HEK293 (cell line): Measurements from ENCODE around the gene KBTBD2.
"Not testable (repeated sequence)": the region's sequence is repeated elsewhere in the genome, so short reads cannot be mapped to it uniquely, and the experiment has no call there.

Source experiments
- CTCF ChIA-PET: fragments of 350-600 bp; formaldehyde crosslinking; extraction: SDS; loops from one replicate; lab custom pipeline; 2021; ENCODE audit warnings: antibody characterized with exemption; lab: Yijun Ruan, JAX
- POLR2A ChIA-PET: fragments of 300-600 bp; formaldehyde crosslinking; extraction: SDS; loops from one replicate; lab custom pipeline; 2020; ENCODE audit warnings: antibody characterized with exemption, inconsistent platforms; lab: Yijun Ruan, JAX
- H3K27ac ChIP-seq: fragments of 200-500 bp; sonication (Bioruptor generic); 2 replicates; pipeline ENCODE4 v1.5.1; 2014; ENCODE audit warnings: low read depth, low read length, control low read depth, inconsistent platforms; ENCODE audit errors: extremely low read depth
- H3K36me3 ChIP-seq, 2 experiments: fragments of 200-500 bp in 1 of 2; sonication (Bioruptor generic) in 1 of 2; 1 replicate in 1 of 2; 2 replicates in 1 of 2; pipeline ENCODE4 v1.5.1; 2014 to 2017; ENCODE audit warnings: inconsistent platforms in 2 of 2, low read length in 2 of 2; ENCODE audit not compliant: control insufficient read depth in 2 of 2, insufficient read depth in 1 of 2
- H3K4me1 ChIP-seq: fragments of 200-500 bp; sonication (Bioruptor generic); 2 replicates; pipeline ENCODE4 v1.5.1; 2014; ENCODE audit warnings: mild to moderate bottlenecking, low read length, inconsistent platforms; ENCODE audit not compliant: control insufficient read depth, insufficient read depth
- H3K4me3 ChIP-seq: 2 replicates; pipeline ENCODE4 v1.5.1; 2011; ENCODE audit warnings: low read depth, mild to moderate bottlenecking, control low read depth, low read length, moderate library complexity
- H3K9me3 ChIP-seq: fragments of 200-500 bp; sonication (Bioruptor generic); 2 replicates; pipeline ENCODE4 v1.5.1; 2014; ENCODE audit warnings: low read depth, low read length, inconsistent platforms; ENCODE audit not compliant: control insufficient read depth, insufficient read depth
- IKZF3 ChIP-seq: fragments of 450-650 bp; IDR thresholded peaks from 2 replicates; pipeline ENCODE4 v1.5.0; 2018; ENCODE audit warnings: missing biosample characterization, mild to moderate bottlenecking, missing genetic modification characterization, moderate library complexity
- TCF7L2 ChIP-seq: IDR thresholded peaks from 2 replicates; pipeline ENCODE4 v1.6.1; 2011; ENCODE audit warnings: low read depth, mild to moderate bottlenecking, inconsistent platforms, low read length, moderate library complexity, borderline replicate concordance
- ZNF121 ChIP-seq: fragments of 450-650 bp; formaldehyde crosslinking; IDR thresholded peaks from 2 replicates; pipeline ENCODE4 v1.5.1; 2016; ENCODE audit warnings: missing biosample characterization, missing genetic modification characterization
- ZNF157 ChIP-seq: fragments of 450-650 bp; formaldehyde crosslinking; IDR thresholded peaks from 2 replicates; pipeline ENCODE4 v1.5.1; 2016; ENCODE audit warnings: missing biosample characterization, missing genetic modification characterization
- ZNF16 ChIP-seq: fragments of 450-650 bp; formaldehyde crosslinking; IDR thresholded peaks from 2 replicates; pipeline ENCODE4 v1.5.1; 2016; ENCODE audit warnings: low read depth, missing biosample characterization, missing genetic modification characterization
- ZNF433 ChIP-seq: fragments of 450-650 bp; formaldehyde crosslinking; IDR thresholded peaks from 2 replicates; pipeline ENCODE4 v1.5.1; 2016; ENCODE audit warnings: missing biosample characterization, missing genetic modification characterization, low read depth
- ZNF530 ChIP-seq: fragments of 450-650 bp; formaldehyde crosslinking; IDR thresholded peaks from 2 replicates; pipeline ENCODE4 v1.5.1; 2016; ENCODE audit warnings: low read depth, missing biosample characterization, missing genetic modification characterization
- ZNF585B ChIP-seq: fragments of 450-650 bp; formaldehyde crosslinking; IDR thresholded peaks from 2 replicates; pipeline ENCODE4 v1.5.1; 2016; ENCODE audit warnings: missing biosample characterization, missing genetic modification characterization
- TF ChIP-seq, protein P1 (sequence below): fragments of 450-650 bp; IDR thresholded peaks from 2 replicates; pipeline ENCODE4 v1.5.1; 2018; ENCODE audit warnings: missing biosample characterization, mild to moderate bottlenecking, missing genetic modification characterization
- TF ChIP-seq, protein P2 (sequence below): fragments of 450-650 bp; formaldehyde crosslinking; conservative IDR thresholded peaks from 2 replicates; pipeline ENCODE4 v1.5.1; 2016; ENCODE audit warnings: low read depth, missing biosample characterization, missing genetic modification characterization
- TF ChIP-seq, protein P3 (sequence below): fragments of 450-650 bp; formaldehyde crosslinking; IDR thresholded peaks from 2 replicates; pipeline ENCODE4 v1.5.1; 2016; ENCODE audit warnings: missing biosample characterization, missing genetic modification characterization
- TF ChIP-seq, protein P4 (sequence below): fragments of 450-650 bp; formaldehyde crosslinking; IDR thresholded peaks from 2 replicates; pipeline ENCODE4 v1.5.1; 2016; ENCODE audit warnings: missing biosample characterization, missing genetic modification characterization

The KBTBD2 gene

DNA sequence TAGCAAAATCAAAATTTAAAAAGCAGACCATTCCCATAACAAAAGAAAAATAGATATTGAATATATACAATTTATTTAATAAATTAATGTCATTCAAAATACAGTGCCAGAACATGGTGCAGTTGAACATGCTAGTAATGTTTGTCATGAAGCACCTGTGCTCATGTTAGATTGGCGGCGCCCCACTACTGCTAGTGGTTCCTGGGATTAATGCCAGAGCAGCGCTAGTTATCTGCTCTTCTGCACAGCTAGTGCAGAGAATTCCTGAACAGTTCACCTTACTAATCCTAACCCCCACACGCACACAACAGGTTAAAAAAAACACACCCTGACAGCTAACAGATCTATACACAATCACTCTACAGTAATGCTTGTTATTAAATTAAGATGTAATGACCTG, 23.4 kb downstream of the KBTBD2 start (continued):
- TF ChIP-seq, protein P1, sequence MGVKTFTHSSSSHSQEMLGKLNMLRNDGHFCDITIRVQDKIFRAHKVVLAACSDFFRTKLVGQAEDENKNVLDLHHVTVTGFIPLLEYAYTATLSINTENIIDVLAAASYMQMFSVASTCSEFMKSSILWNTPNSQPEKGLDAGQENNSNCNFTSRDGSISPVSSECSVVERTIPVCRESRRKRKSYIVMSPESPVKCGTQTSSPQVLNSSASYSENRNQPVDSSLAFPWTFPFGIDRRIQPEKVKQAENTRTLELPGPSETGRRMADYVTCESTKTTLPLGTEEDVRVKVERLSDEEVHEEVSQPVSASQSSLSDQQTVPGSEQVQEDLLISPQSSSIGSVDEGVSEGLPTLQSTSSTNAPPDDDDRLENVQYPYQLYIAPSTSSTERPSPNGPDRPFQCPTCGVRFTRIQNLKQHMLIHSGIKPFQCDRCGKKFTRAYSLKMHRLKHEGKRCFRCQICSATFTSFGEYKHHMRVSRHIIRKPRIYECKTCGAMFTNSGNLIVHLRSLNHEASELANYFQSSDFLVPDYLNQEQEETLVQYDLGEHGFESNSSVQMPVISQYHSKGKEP (tag by site-specific recombination), result no peak
- no peak for TF ChIP-seq TCF7L2
- no peak for TF ChIP-seq ZNF157 (tag by site-specific recombination)
- no peak for TF ChIP-seq ZNF121 (tag by site-specific recombination)

DNA sequence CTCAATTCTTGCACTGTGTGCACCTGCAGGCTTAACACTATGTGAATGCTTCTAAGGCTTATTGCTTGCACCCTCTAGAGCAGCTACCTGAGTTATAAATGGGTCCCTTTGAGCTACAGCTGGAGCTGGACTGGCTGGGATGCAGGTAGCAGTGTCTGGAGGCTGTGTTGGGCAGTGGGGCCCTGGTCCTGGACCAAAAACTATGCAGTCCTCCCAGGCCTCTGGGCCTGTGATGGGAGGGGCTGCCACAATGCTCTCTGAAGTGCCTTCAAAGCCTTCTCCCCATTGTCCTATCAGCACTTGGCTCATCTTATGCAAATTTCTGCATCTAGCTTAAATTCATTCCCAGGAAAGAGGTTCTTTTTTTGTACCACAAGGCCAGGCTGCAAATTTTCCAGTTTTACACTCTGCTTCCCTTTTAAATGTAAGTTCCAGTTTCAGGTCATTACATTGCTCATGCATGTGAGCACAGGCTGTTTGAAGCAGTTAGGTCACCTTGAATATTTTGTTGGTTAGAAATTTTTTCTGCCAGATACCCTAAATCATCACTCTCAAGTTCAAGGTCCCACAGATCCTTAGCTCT, 26.0 kb downstream of the KBTBD2 start:
- TF ChIP-seq ZNF121 (tag by site-specific recombination) (no peak), ZNF585B (tag by site-specific recombination) (peak; percentile 61)
- ChIA-PET POLR2A (interaction anchor here (0.8 kb wide), 1 partner anchor 78 kb away, joined by 3 read pairs; no protein-coding TSS in a partner anchor), CTCF (interaction anchor here (1.5 kb wide), 1 partner anchor 19 kb away, joined by 15 read pairs; no protein-coding TSS in a partner anchor)
- H3K27ac ChIP-seq, result no peak overlapping the region
- H3K4me3 ChIP-seq, result no peak overlapping the region
- no peaks in the 10 kb centered on the region for H3K9me3 ChIP-seq
- H3K36me3 ChIP-seq, result peaks cover 4 to 27% of the 10 kb centered on the region in 2 experiments; a peak in 2 of 3 replicates
- H3K4me1 ChIP-seq, result no peaks in the 10 kb centered on the region

DNA sequence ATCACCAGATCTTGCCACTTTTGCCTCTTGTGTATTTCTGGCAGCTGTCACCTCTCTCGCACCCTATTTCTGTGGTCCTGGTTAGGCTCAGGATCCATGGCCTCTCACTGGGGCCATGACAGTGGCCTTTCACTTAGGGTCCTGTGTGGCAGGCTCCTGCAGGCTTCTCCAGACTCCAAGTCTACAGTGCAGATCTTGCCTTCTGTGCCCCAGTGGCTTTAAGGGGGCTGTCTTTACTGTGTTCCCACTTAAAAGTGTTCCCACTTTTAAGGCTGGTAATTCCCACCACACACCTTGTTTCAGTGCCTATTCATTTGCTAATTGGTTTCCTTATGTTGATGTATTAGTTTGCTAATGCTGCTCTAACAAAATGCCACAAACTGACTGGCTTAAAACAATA, 27.7 kb downstream of the KBTBD2 start:
- H3K4me1 ChIP-seq, H3K4me3 ChIP-seq, H3K9me3 ChIP-seq, H3K27ac ChIP-seq, POLR2A ChIA-PET: not testable (repeated sequence)
- CTCF ChIA-PET, result interaction anchor here (0.5 kb wide), 1 partner anchor 944 kb away, joined by 6 read pairs; no protein-coding TSS in a partner anchor
- peaks cover 2 to 12% of the 10 kb centered on the region in 2 experiments; a peak in 2 of 3 replicates for H3K36me3 ChIP-seq

DNA sequence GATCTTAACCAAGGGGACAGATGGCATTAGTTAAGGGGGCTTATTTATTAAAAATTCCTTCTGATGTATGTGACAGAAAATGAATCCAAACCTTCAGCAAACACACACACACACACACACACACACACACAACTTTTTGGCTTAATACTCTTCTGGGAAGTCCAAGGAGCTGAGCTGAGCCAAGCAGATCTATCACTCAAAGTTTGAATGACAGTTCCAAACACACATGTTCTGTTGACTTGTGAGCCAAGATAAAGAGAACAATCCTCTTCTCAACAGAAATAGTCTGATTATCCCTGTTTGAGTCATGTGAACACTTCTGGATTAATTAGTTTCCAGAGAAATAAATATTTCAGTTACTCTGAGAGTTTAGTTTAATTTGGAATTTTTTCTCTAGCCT, 31.5 kb downstream of the KBTBD2 start:
- Histone ChIP-seq H3K36me3 (no peaks in the 10 kb centered on the region), H3K4me1 (no peaks in the 10 kb centered on the region), H3K27ac (no peak overlapping the region), H3K9me3 (no peaks in the 10 kb centered on the region), H3K4me3 (no peak overlapping the region)
- no peak for TF ChIP-seq IKZF3 (tag by site-specific recombination)
- TF ChIP-seq, protein P2, sequence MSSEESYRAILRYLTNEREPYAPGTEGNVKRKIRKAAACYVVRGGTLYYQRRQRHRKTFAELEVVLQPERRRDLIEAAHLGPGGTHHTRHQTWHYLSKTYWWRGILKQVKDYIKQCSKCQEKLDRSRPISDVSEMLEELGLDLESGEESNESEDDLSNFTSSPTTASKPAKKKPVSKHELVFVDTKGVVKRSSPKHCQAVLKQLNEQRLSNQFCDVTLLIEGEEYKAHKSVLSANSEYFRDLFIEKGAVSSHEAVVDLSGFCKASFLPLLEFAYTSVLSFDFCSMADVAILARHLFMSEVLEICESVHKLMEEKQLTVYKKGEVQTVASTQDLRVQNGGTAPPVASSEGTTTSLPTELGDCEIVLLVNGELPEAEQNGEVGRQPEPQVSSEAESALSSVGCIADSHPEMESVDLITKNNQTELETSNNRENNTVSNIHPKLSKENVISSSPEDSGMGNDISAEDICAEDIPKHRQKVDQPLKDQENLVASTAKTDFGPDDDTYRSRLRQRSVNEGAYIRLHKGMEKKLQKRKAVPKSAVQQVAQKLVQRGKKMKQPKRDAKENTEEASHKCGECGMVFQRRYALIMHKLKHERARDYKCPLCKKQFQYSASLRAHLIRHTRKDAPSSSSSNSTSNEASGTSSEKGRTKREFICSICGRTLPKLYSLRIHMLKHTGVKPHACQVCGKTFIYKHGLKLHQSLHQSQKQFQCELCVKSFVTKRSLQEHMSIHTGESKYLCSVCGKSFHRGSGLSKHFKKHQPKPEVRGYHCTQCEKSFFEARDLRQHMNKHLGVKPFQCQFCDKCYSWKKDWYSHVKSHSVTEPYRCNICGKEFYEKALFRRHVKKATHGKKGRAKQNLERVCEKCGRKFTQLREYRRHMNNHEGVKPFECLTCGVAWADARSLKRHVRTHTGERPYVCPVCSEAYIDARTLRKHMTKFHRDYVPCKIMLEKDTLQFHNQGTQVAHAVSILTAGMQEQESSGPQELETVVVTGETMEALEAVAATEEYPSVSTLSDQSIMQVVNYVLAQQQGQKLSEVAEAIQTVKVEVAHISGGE (tag by site-specific recombination), result no peak
- TF ChIP-seq ZNF433 (tag by site-specific recombination), result no peak
- ChIA-PET POLR2A (no interaction called here), CTCF (interaction anchor here (2.0 kb wide), 1 partner anchor 14 kb away, joined by 13 read pairs; no protein-coding TSS in a partner anchor)

DNA sequence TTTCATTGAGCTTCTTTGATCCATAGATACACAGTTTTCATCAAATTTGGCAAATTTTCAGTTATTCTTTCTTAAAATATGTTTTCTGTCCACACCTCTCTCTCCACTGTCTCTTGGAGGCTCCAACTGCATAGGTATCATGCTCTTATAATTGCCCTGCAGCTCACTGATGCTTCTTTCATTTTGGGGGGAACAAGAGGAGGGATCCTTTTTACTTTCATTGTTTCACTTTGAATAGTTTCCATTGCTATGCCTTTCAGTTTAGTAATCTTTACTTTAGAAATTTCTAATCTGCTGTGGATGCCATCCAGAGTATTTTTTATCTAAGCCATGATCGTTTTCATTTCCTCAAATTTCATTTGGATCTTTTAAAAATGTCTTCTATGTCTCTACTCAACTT, 32.9 kb downstream of the KBTBD2 start:
- H3K4me1 ChIP-seq, result no peaks in the 10 kb centered on the region
- H3K9me3 ChIP-seq, result no peaks in the 10 kb centered on the region
- ChIA-PET CTCF (interaction anchor here (0.6 to 2.6 kb wide), 2 partner anchors 12 to 199 kb away, joined by 3 to 19 read pairs; no protein-coding TSS in a partner anchor), POLR2A (no interaction called here)
- H3K27ac ChIP-seq, result no peak overlapping the region
- no peaks in the 10 kb centered on the region for H3K36me3 ChIP-seq
- TF ChIP-seq ZNF16 (tag by site-specific recombination) (no peak), ZNF530 (tag by site-specific recombination) (no peak)
- TF ChIP-seq, protein P3, sequence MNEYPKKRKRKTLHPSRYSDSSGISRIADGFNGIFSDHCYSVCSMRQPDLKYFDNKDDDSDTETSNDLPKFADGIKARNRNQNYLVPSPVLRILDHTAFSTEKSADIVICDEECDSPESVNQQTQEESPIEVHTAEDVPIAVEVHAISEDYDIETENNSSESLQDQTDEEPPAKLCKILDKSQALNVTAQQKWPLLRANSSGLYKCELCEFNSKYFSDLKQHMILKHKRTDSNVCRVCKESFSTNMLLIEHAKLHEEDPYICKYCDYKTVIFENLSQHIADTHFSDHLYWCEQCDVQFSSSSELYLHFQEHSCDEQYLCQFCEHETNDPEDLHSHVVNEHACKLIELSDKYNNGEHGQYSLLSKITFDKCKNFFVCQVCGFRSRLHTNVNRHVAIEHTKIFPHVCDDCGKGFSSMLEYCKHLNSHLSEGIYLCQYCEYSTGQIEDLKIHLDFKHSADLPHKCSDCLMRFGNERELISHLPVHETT, result no peak
- TF ChIP-seq, protein P4, sequence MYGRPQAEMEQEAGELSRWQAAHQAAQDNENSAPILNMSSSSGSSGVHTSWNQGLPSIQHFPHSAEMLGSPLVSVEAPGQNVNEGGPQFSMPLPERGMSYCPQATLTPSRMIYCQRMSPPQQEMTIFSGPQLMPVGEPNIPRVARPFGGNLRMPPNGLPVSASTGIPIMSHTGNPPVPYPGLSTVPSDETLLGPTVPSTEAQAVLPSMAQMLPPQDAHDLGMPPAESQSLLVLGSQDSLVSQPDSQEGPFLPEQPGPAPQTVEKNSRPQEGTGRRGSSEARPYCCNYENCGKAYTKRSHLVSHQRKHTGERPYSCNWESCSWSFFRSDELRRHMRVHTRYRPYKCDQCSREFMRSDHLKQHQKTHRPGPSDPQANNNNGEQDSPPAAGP (tag by site-specific recombination), result no peak
- H3K4me3 ChIP-seq, result no peak overlapping the region

DNA sequence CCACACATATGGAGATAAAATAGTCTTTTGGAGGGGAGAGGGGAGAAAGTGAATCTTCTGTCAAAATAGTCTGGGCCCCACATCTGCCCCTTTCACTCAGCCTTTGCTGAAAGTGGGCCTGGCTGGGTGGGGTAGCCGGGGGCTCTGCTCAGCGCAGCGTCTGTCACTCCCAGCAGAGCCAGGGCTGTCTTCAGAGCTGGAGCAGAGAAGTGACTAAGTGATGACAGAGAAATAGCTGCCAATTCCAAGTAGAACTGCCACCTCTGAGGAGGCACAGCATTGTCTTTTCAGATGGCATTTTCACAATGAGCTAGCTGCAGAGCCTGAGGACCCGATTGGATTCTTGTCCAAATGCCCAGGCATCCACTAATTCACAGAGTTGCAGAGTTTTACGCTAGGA, 34.5 kb downstream of the KBTBD2 start:
- H3K9me3 ChIP-seq, POLR2A ChIA-PET, H3K4me3 ChIP-seq, H3K27ac ChIP-seq, H3K4me1 ChIP-seq, H3K36me3 ChIP-seq: not testable (repeated sequence)
- CTCF ChIA-PET, result interaction anchor here (0.8 to 2.6 kb wide), 2 partner anchors 10 to 253 kb away, joined by 3 to 19 read pairs; no protein-coding TSS in a partner anchor
